22Rv1 (cell line): Measurements from ENCODE around the gene GDF7.

Experiments used
- H3K27ac ChIP-seq: fragments of 450-650 bp; 2 replicates; pipeline ENCODE4 v1.5.1; 2017
- ZFX ChIP-seq: fragments of 450-650 bp; IDR thresholded peaks from 2 replicates; pipeline ENCODE4 v1.6.1; 2017; ENCODE audit warnings: antibody characterized with exemption, borderline replicate concordance
- TF ChIP-seq, protein P1 (sequence below): fragments of 450-650 bp; IDR thresholded peaks from 2 replicates; pipeline ENCODE4 v1.5.1; 2017; ENCODE audit warnings: mild to moderate bottlenecking

The GDF7 gene

DNA sequence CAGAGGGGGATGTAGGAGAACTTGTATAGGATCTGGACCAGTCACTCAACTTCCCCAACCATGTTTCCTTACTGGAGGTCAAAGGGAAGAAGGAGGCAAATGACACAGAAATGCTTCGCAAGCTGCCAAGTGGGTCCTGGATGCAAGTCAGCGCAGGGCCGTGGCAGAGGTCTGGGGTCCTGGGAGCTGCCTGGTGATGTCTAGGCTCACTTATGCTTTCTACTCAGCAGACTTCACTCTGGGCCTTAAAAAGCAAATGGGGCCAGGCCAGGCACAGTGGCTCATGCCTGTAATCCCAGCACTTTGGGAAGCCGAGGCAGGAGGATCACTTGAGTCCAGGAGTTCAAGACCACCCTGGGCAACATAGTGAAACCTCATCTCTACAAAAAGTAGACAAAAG lies 36.0 kb upstream of the GDF7 start:
- H3K27ac ChIP-seq, result no peak overlapping the region
- TF ChIP-seq ZFX, result no peak
- TF ChIP-seq, protein P1, sequence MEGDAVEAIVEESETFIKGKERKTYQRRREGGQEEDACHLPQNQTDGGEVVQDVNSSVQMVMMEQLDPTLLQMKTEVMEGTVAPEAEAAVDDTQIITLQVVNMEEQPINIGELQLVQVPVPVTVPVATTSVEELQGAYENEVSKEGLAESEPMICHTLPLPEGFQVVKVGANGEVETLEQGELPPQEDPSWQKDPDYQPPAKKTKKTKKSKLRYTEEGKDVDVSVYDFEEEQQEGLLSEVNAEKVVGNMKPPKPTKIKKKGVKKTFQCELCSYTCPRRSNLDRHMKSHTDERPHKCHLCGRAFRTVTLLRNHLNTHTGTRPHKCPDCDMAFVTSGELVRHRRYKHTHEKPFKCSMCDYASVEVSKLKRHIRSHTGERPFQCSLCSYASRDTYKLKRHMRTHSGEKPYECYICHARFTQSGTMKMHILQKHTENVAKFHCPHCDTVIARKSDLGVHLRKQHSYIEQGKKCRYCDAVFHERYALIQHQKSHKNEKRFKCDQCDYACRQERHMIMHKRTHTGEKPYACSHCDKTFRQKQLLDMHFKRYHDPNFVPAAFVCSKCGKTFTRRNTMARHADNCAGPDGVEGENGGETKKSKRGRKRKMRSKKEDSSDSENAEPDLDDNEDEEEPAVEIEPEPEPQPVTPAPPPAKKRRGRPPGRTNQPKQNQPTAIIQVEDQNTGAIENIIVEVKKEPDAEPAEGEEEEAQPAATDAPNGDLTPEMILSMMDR, result no peak

DNA sequence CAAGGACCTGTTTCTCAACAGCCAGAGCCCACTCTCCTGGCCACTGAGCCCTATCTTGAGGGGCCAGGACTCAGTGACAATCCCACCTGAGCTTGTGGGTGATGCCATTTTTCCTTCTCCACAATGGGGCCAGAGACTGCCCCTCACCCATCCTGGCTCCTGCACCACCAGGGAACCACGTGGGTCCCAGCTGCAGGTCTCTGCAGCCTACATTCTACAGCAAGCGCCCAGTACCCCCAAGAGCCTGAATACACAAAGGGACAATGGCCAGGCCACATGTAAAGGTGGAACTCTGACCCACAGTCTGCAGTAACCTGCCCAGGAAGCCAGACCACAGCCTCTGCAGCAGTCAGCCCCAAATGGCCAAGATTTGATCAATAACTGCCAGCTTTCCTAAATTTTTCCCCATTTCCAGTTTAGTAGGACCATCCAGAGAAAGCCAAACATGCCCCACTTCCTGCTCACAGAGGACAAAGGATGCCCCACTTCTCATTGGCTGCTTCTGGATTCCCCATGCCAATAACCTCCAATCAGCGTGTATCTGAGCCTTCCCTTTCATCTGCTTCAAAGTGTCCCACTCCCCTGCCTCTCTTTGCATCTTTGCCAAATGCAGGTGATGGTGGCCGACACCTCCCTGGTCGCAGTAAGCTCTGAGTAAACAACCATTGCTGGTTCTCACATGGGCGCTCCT lies 35.2 kb upstream of the GDF7 start:
- no peak overlapping the region for H3K27ac ChIP-seq
- no peak for TF ChIP-seq ZFX
- TF ChIP-seq, protein P1, result no peak

DNA sequence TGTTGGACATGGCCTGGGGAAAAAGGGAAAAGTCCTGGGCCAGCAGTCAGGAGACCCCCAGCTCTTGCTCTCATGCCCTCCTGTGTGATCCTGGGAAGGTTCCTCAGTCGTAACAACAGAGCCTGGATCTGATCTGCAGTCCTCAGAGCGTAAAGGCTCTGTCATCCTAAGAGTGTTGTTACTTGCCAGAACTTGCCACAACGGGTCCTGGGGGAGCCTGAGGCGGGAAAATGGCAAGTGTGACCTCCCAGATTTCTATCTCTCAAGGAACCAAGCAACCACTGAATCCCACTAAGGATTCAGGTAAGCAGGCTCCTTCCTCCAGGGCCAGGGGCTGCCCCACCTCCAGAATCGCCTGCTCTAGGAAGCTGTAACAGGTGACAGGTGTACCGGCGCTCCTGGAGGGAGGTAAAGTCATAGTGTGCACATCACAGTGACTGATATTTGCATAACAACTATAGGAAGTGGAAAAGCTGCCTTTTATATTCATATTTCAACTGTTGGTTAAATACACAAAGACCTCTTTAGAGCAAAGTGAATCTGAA lies 34.4 kb upstream of the GDF7 start:
- no peak for TF ChIP-seq ZFX
- TF ChIP-seq, protein P1, result no peak
- no peak overlapping the region for H3K27ac ChIP-seq

DNA sequence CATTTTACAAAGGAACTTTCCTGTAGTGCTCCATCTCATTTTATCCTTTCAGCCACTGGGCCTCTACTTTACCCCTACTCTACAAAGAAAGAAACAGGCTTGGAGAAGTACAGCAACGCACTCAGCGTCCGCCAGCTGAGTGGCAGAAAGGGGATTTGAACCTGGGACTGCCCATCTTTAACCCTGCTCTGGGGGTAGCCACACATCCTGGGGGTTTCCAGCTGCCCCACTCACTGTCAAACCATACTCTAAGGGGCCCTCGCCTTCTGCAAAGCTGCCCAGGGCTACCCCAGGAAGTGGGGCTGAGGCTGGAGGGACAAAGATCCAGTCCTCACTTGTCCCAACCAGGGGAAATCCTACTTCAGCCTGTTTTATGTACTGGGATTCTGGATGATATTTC lies 33.9 kb upstream of the GDF7 start:
- TF ChIP-seq ZFX, result no peak
- TF ChIP-seq, protein P1, result no peak
- no peak overlapping the region for H3K27ac ChIP-seq

DNA sequence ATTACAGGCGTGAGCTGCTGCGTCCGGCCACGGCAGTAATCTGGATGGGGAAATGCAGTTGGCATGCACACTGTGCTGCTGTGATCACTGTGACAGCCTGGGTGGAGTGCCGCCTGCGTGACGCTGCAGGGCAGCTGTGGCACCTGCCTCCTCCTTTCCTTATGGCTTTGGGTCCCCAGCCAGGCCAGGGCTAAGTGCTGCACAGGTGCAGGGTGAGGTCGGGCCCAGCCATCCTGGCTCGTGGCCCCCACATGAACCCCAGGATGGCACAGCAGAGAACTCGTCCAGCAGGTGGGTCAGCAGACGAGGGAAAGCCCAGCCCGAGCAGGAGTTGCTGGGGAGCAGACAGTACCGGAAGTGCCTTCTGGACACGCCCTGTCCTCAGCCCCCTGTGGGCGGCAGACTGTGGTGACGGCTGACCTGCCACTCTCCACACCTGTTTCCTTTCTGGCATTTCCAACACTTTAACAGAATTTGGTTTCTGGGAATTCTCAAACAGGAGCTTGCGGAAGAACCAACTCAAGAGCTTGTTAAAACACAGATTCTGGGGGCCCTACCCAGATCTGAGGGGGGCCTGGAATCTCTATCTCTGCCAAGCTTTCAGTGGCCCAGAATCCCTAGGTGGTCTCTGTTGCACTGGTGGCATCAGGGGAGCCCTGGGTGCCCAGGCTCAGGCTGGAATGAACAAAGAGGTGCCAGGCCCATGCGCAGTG lies 33.0 kb upstream of the GDF7 start:
- no peak overlapping the region for H3K27ac ChIP-seq
- no peak for TF ChIP-seq ZFX
- TF ChIP-seq, protein P1, result no peak

DNA sequence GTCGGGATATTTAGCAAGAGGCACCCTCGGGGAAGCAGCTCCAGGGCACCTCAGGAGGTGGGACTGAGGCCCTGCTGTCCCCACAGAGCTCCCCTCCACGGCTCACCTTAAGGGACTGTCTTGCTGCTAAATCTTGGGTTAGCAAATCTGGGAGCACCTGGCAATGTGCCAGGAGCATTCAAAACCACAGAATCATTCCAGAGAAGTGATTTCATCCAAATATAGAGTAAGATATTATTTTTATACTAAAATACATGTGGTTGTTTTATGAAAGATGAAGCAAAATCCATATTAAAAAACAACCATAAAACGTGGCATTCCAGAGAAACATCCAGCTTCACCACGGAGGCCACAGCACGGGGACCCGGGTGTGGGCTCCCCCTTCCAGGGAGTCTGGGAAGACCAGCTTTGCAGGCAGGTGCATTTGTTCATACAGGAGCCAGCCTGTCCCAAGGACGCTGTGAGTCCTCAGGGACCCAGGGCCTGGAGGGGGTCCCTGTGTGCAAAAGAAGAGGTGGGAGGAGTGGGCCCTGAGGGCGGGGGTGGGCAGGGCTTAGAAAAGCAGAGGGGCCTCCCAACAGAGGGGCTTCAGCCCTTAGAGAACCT lies 32.3 kb upstream of the GDF7 start:
- H3K27ac ChIP-seq, result no peak overlapping the region
- no peak for TF ChIP-seq ZFX
- TF ChIP-seq, protein P1, result no peak
